BE2C (cell line): ENCODE measurements around the gene PDPK1.

ENCODE experiments used
- DNase-seq: peaks from one replicate; pipeline ENCODE4 v3.0.0-alpha.2; 2020
- H3K27me3 ChIP-seq: fragments of 250-450 bp; sonication (Bioruptor Pico); 2 replicates; pipeline ENCODE4 v1.5.1; 2020; ENCODE audit warnings: mild to moderate bottlenecking
- H3K36me3 ChIP-seq: fragments of 250-450 bp; sonication (Bioruptor Pico); 2 replicates; pipeline ENCODE4 v1.5.1; 2020; ENCODE audit warnings: mild to moderate bottlenecking
- H3K4me1 ChIP-seq: fragments of 250-450 bp; sonication (Bioruptor Pico); 2 replicates; pipeline ENCODE4 v1.5.1; 2020
- H3K4me3 ChIP-seq: 2 replicates; pipeline ENCODE4 v1.5.1; 2011; ENCODE audit warnings: low read depth, low read length
- H3K9me3 ChIP-seq: fragments of 250-450 bp; sonication (Bioruptor Pico); 2 replicates; pipeline ENCODE4 v1.5.1; 2020
- TF ChIP-seq, protein P1 (sequence below): IDR thresholded peaks from 2 replicates; pipeline ENCODE4 v1.5.1; 2012; ENCODE audit warnings: mild to moderate bottlenecking, low read depth, low read length

PDPK1 gene

DNA sequence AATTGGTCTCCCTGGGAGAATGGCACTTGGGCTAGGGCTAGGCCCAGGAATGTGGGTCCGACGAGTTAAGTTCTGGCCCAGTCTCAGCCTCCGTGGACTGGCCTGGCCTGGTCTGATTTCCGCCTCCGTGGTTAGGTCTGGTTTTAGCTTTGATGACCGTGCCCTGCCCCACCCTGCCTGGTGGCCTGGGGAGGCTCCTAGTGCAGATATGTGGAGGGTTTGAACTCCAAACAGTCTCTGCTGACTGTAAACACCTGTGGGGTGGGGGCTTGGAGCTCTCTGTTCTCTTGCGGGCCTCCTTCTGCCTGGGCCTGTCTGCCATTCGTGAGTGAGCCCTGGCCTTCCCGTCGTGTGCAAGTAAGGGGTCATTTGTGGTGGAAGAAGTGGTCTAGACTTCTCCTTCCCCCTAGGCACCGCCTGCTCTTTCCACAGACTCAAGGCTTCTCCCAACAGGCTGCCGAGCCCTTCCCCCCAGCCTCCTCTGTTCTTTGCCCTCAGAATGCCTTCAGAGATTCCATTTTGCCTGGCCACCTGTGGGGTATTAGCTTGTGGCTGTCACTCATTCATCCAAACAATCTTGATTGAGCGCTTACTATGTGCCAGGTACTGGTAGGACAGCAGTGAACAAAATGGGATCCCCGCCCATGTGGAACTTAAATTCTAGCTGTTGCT lies 22.5 kb upstream of the PDPK1 start:
- TF ChIP-seq, protein P1, sequence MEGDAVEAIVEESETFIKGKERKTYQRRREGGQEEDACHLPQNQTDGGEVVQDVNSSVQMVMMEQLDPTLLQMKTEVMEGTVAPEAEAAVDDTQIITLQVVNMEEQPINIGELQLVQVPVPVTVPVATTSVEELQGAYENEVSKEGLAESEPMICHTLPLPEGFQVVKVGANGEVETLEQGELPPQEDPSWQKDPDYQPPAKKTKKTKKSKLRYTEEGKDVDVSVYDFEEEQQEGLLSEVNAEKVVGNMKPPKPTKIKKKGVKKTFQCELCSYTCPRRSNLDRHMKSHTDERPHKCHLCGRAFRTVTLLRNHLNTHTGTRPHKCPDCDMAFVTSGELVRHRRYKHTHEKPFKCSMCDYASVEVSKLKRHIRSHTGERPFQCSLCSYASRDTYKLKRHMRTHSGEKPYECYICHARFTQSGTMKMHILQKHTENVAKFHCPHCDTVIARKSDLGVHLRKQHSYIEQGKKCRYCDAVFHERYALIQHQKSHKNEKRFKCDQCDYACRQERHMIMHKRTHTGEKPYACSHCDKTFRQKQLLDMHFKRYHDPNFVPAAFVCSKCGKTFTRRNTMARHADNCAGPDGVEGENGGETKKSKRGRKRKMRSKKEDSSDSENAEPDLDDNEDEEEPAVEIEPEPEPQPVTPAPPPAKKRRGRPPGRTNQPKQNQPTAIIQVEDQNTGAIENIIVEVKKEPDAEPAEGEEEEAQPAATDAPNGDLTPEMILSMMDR = no peak
- Histone ChIP-seq H3K4me3 (peak overlapping the region; percentile 81), H3K4me1 (peaks cover 6% of the 10 kb centered on the region; the same call in 1 of the 2 replicates), H3K27me3 (no peaks in the 10 kb centered on the region), H3K36me3 (peaks cover 13% of the 10 kb centered on the region), H3K9me3 (no peaks in the 10 kb centered on the region)
- no peak for DNase-seq

DNA sequence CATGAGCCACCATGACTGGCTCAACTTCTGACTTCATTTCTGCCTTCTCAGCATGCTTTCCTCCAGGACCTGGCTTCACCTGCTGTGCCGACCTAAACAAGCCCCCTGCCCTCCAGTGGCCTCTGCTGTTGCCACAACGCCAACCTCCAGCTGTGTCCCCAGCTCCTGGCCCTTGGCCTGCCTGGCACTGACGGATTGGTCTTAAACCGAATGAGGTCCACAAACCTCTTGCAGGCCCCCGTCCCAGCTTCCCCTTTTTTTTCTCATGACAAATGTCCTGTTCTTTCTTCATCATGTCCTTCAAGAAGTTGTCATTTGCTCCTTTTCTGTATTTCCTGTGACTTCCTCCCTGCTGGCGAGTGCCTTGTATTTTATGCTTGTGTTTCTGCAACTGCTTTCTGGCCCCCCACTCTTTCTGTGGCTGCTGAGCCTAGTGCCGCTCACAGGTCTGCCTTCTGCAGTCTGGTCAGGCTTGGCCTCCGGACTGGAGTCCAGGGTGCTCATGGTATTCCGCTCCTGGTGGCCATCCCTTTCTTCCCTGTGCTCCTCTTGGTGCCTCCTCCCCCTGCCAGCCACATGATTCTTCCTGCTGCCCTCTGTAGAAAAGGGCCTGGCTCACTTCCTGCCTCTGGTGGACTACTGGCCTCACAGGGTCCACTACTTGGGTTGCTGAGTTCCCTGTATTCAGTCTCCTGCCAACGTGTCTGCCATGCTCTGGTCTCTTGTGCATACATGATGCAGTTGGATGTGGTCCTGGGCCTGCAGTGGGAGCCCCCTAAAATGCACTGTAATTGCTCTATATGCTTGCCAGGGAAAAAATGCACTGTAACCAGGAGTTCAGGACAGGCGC lies 21.2 kb upstream of the PDPK1 start:
- peaks cover 6% of the 10 kb centered on the region; the same call in 1 of the 2 replicates for H3K4me1 ChIP-seq
- TF ChIP-seq, protein P1 = no peak
- no peak for DNase-seq
- H3K27me3 ChIP-seq = no peaks in the 10 kb centered on the region
- H3K9me3 ChIP-seq = no peaks in the 10 kb centered on the region
- H3K4me3 ChIP-seq = no peak overlapping the region
- H3K36me3 ChIP-seq = peaks cover 13% of the 10 kb centered on the region

DNA sequence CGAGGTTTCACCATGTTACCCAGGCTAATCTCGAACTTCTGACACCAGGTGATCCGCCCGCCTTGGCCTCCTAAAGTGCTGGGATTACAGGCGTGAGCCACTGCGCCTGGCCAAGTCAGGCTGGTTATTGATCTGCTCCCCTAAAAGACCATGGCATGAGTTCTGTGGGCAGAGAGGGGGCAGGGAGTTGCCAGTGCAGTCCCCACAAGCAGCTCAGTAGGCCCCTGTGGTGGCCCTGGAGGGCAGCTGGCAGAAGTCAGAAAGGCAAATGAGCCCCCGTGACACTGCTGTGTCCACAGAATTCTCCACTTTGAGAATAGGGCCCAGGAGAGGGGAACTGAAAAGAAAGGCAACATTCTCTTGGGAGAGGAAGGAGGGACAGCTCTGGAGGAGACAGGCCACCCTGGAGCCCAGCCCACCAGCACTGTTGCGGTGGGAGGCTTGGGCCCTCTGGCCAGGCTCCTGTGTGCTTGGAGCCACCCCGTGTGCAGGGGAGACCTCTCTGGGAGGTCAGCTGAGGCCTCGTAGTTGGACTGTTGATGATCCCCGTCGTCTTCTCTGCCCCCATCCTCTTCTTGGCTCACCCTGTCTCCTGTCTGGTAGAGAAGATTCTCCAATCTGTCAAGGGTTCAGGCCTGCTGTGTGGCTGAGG lies 19.7 kb upstream of the PDPK1 start:
- no peak for DNase-seq
- no peaks in the 10 kb centered on the region for H3K9me3 ChIP-seq
- no peak overlapping the region for H3K4me3 ChIP-seq
- H3K36me3 ChIP-seq = peaks cover 15% of the 10 kb centered on the region
- TF ChIP-seq, protein P1 = no peak
- H3K4me1 ChIP-seq = peaks cover 5% of the 10 kb centered on the region; the same call in 1 of the 2 replicates
- H3K27me3 ChIP-seq = no peaks in the 10 kb centered on the region

DNA sequence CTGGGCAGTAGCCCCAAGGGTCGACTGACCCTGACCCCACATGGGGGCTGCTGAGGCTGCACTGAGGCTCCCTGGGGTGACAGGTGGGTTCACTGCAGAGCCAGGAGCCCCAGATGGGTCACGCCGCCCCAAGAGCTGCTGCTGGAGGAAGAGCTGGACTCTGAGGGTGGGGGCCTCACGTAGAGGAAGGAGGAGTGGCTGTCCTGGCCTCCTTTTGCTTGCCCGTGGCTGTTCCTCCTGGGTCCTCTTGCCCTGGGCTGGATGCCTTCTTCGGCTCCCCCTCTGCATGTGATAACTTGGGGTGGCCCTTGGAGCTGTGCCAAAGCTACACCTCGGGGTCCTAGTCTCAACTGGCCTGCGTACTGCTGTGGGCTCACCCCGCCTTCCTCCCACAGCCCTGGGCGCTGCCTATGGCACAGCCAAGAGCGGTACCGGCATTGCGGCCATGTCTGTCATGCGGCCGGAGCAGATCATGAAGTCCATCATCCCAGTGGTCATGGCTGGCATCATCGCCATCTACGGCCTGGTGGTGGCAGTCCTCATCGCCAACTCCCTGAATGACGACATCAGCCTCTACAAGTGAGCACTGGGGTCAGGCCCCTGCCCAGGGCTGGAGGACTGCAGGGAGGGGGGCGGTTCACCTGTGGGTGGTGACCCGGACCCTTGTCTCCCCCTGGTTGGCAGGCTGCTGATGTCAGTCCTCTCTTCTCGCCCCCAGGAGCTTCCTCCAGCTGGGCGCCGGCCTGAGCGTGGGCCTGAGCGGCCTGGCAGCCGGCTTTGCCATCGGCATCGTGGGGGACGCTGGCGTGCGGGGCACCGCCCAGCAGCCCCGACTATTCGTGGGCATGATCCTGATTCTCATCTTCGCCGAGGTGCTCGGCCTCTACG lies 18.8 kb upstream of the PDPK1 start:
- Histone ChIP-seq H3K27me3 (no peaks in the 10 kb centered on the region), H3K4me3 (peak overlapping the region; percentile 9; the same call in 1 of the 2 replicates), H3K4me1 (peaks cover 3% of the 10 kb centered on the region; the same call in 1 of the 2 replicates), H3K9me3 (no peaks in the 10 kb centered on the region), H3K36me3 (peaks cover 21% of the 10 kb centered on the region)
- no peak for DNase-seq
- TF ChIP-seq, protein P1 = no peak

DNA sequence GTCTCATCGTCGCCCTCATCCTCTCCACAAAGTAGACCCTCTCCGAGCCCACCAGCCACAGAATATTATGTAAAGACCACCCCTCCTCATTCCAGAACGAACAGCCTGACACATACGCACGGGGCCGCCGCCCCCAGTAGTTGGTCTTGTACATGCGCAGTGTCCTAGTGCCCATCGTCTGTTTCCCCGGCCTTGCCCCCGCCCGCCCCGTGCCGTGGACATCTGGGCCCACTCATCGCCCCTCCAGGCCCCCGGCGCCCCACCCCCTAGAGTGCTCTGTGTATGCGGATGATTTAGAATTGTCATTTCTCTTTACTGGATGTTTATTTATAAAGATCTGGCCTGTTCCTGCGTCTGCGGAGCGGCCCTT lies 18.1 kb upstream of the PDPK1 start:
- Histone ChIP-seq H3K27me3 (no peaks in the 10 kb centered on the region), H3K4me3 (peak overlapping the region; percentile 9; the same call in 1 of the 2 replicates), H3K4me1 (peaks cover 3% of the 10 kb centered on the region; the same call in 1 of the 2 replicates), H3K36me3 (peaks cover 28% of the 10 kb centered on the region), H3K9me3 (no peaks in the 10 kb centered on the region)
- no peak for DNase-seq
- TF ChIP-seq, protein P1 = no peak
